GM19023 (cell line): ENCODE data around the gene PLCB1.
"Not testable (repeated sequence)": the region's sequence is repeated elsewhere in the genome, so short reads cannot be mapped to it uniquely, and the experiment has no call there.

Source experiments
- ATAC-seq: cut with Tn5 transposase; IDR thresholded peaks from one replicate; pipeline ENCODE4 v1.9.1; 2021; ENCODE audit warnings: mild to moderate bottlenecking, moderate library complexity; ENCODE audit not compliant: unreplicated experiment

PLCB1 gene

DNA sequence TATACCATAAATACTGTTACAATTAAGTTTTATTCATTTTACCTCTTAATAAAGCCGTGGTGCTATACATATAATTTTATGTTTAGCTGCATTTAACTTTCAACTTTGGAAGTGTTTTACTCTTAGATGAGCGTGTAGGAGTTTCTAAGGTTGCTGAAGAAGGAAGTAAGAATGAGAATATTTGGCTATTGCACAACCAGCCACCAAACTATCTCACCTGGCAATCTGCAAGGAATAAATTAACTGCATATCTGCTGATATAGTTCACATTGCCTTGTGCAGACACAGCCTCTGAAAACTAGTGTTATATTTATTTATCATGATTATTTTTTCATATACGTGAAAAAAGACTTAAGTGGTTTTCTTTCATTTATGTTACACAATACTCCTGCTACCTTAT, 230.4 kb downstream of the PLCB1 start:
- no peak for ATAC-seq

DNA sequence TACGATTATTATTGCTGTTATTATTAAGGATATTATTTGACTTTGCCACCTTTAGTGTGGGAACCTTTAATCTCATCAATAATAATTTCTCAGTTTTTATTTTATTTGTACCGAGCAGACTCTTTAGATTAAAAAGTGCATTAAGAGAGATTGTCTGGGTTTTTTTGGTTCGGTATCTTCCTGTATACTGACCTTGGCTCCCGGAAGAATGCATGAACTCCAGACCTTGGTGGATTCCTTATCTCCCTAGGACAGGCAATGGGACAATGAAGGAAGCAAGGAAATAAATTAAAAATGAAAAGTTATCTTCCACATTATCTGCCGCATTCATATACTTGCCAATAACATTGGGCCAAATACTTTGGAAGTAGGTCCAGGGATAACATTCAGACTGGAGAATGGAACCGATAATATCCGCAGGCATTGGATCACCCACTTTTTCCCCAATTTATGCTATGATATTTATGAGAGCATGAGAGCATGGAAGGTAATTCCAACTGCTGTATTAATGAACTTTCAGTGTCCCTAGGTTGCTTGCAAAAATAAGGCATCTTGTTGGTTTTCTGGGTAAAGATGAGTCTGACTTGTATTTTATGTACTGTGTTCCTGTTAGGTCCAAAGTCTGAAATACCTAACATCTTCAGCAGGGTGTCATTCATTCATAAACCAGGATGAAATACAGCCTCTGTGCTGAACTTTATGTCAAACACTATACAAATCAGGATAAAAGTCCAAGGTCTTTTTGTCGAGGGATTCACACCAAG, 232.1 kb downstream of the PLCB1 start:
- no peak for ATAC-seq

DNA sequence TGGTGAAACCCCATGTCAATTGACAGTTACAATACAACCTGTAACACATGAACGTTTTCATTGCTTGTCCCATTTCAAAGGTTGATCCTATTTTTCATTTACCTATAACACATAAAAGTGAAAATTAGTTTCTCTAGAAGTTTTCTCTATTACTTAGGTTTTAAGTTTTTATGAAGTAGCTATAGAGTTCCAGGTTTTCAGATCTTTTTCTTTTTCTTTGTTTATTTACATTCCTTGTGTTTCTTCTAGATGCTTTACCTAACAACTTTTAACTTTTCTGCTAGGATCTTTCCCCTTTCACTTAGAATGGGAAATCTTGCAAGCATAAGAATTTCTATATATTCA, 232.6 kb downstream of the PLCB1 start:
- ATAC-seq = no peak

DNA sequence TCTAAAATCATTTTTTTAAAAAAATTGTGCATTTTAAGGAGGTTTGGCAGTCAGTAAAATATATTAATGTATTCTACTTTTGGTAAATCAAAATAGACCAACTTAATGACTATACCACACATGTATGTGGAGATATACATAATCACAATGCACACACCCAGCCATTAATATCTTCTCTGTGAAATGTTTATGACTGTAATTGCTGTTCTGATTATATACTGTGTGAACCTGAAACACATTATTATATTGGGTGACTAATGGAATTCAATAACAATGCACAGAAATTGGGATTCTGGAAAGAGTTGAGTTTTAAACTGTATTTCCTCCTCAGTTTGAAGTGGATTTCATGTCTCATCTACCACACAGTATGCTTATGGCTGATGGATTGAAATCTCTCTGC, 233.6 kb downstream of the PLCB1 start:
- ATAC-seq = no peak

DNA sequence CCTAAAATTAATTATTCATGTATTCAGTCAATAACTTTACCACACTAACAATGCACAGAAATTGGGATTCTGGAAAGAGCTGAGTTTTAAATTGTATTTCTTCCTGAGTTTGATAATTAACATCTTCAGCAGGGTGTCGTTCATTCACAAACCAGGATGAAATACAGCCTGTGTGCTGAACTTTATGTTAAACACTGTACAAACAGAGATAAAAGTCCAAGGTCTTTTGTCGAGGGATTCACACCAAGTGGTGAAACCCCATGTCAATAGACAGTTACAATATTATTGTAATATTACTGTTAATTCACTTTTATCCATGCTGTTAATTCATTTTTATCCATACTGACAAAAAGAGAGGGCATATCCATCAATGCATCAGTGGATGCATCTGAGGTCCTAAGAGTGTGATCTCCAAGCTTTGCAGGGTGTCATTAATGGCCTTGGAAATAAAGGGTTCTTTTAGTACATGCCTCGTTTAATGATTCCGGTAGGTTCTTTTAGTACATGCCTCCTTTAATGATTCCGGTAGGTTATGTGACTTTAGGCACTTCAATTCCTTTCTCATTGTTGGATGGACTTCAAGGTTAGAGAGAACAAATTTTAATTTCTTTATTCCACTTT, 234.3 kb downstream of the PLCB1 start:
- ATAC-seq = no peak

DNA sequence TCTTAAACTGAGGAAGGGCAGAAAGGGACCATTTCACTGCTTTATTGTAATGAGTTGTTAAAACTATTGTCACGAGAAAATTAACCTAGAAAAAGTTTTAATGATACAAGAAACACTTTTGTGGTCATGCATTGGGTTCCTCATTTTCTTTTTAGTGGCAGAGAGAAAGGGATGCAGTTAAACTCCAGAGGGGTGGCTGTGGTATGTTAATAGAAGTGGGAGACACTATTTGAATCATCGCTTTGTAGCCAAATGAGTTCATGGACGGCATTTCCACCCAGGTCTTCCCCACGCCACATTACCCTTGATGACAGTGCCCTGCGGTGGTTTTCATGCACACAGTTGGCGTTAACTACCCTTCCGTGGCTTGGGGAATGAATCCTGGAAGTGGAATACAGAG, 235.6 kb downstream of the PLCB1 start:
- no peak for ATAC-seq

DNA sequence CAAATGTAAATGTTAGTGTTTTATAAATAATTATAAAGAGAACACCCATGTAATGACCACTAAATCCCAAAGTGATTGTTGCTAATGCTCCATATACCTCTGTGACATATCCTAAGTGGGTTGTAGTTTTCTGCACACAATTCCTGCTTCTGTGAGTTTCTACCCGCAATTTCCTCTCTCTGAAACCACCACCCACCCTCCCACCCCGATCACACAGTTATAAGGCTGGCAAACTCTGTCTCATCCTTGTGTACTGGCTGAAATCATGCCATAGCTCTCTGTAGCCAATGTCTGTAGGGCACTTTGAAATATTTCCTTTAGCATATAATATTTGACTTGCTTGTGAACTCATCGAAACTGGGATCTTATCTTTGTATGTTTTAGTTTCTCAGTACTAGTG, 236.6 kb downstream of the PLCB1 start:
- ATAC-seq = no peak

DNA sequence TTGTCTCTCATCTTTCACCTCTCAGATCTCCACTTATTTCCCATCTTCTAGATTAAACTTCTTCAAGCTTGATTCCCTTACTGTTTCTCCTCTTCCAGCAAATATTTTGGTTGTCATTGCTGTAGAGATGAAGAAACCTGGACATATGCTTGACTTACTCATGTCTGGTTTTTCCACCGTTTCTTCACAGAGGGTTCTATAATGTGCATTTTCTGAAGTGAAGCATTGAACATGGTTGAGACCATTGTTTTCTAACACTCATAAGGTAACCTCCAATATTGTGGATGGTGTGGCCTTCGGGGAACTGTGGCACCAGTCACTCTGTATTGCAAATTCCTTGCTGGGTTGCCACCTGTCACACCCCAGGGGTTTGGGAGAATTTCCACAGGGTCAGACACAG, 237.2 kb downstream of the PLCB1 start:
- no peak for ATAC-seq

DNA sequence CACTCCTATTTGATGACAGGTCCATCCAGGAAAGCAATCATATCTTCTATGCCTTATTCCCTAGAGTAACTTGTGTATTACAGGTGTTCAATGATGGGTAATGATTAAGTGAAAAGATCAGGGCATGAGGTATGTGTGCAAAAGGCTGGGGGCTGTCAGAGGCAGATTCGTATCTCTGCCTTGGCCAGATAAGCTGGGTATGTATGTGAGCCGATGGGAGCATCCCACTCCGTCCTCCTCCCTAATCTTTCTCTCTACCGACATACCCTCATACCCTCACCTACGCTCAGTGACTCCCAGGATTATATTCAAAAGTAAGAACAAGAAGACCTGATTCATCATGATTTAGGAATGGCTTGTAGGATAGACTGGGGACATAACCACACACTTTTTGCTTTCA, 238.7 kb downstream of the PLCB1 start:
- ATAC-seq = no peak

DNA sequence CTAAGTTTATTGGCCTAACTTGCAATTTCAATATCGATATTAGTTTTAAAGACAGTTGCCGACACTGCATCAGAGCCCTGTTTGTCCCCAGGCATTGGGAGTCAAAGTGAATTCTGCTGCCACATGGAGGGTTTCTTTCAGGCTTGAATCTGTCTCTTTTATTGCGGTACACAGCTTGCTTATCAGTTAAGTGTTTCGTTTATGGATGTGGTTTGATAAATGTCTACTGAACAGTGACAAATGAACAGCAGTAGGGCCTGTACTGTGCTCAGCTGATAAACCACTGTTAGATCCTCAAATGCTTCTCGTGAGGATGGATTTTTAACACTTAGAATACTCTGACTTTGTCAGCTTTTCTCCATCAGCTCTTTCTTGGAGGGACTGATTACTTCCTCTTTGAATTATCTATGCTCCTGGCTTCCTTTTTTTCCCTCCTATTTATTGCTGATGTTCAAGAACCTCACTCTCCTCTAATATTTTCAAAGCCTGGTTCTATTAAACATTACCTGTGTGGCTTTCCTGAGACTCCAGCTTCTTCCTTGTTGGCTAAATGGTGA, 240.8 kb downstream of the PLCB1 start:
- ATAC-seq = no peak

DNA sequence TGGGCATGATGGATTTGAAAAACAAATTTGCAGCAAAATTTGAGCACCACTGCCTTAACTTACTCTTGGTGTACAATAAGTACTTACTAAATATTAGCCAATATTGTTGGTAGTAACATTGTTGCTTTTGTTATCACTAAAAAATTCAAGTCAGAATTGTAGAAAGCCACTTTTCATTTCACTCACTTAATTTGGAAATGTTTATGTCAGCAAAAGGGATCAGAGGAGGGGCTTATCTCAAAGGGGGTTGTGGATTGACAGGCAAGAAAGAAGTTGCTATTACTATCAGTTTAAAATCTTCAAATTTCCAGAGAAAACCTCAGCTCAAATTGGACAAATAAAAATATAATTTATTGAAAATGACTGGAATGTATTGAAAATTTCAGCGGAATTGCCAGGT, 241.5 kb downstream of the PLCB1 start:
- no peak for ATAC-seq

DNA sequence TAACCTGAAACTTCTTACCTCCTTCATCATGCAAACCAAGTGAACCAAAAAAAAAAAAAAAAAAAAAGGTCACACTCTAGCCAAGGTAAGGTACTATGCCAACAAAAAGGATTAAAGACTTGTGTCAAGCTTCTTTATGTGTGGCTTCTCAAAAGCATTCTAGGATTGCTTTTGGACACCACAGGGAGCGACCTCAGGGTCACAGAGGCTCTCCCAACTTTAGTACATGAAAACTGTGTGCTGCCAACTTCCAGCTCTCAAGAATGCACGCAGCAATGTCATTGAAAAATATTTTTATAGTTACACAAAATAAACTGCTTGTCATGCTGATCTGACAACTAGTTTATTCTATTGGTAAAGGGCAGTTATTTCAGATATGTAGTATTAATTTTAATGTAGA, 243.8 kb downstream of the PLCB1 start:
- ATAC-seq = no peak

DNA sequence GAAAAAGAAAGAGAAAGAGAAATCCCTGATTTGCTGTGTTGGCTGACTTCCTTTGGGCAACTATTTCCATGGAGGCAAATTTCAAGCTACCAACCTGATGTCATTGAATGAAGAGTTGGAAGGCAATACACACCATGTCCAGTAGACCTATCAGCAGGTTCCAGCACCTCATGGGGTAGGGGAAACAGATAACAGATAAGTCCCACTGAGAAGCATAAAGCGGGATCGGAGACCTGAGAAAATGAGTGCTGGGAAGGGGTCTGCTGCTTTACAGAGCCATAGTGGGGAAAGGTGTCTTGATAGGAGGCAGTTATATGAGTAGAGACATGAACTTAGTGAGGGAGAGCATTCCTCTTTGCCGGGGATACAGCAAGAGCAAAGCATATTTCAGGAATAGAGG, 244.9 kb downstream of the PLCB1 start:
- no peak for ATAC-seq

DNA sequence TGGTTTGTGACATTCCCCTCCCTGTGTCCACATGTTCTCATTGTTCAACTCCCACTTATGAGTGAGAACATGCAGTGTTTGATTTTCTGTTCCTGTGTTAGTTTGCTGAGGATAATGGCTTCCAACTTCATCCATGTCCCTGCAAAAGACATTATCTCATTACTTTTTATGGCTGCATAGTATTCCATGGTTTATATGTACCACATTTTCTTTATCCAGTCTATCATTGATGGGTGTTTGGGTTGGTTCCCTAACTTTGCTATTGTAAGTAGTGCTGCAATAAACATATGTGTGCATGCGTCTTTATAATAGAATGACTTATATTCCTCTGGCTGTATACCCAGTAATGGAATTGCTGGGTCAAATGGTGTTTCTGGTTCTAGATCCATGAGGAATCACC, 247.1 kb downstream of the PLCB1 start:
- ATAC-seq = not testable (repeated sequence)

DNA sequence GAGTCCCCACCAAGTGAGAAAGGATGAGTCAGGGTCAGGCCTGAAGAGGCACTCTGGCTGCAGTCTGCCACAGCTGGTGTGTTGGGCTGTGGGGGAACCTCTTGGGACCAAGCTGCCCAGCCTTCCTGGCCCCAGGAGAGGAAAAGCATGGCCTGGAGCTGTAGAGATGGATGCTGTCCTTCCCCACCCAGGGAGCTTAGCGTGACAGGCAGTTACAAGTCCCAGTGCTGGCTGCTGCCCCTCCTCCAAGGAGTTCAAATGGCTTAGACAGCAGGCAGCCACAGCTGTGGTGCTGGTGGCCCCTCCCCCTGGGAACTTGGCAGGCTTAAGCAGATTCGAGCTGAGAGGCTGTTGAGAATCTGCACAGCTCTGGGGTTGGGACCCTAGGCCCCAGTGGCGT, 253.2 kb downstream of the PLCB1 start:
- ATAC-seq = no peak

DNA sequence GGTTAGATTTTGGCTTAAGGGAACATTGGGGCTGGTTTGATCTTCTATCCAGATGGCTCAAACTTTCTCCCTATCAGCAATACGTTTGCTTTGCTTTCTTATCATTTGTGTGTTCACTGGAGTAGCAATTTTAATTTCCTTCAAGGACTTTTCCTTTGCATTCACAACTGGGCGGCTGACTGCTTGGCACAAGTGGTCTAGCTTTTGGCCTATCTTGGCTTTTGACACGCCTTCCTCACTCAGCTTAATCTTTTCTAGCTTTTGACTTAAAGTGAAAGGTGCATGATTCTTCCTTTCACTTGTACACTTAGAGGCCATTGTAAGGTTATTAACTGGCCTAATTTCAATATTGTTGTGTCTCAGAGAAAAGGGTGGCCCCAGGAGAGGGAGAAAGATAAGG, 254.9 kb downstream of the PLCB1 start:
- ATAC-seq = no peak

DNA sequence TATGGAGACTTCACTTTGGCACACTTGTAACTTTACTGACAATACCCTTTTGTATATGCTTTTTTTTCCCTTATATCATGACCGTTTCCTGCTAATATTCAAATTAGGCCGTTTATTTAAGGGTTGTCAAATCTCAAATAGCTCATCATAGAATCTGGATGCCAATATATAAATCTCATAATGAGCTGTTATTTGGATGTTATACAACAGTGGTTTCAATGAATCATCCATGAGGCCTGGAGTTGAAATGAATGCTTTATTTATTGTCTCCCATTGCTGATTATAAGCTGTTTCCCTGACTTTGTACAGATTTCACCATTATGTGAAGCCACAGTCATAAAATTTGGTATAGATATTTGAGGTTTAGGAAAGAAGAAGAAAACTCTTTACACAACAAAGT, 256.1 kb downstream of the PLCB1 start:
- no peak for ATAC-seq

DNA sequence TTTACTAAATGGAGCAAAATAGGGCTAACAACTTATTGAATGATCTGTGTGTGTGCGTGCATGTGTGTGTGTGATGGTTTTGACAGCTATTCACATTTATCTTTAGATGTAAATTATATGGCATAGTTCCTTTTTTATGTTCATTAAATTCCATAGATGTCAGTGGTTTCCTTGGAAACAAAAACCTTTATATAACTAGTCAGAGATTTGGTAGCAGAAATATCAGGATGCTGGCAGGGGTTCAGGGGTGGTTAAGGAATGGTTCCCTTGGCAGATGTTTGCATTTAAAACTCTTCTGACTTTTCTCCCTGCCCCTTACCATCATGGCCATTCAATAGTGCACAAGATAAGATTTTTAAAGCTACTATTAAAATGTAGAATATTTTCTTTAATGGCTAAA, 256.6 kb downstream of the PLCB1 start:
- no peak for ATAC-seq

DNA sequence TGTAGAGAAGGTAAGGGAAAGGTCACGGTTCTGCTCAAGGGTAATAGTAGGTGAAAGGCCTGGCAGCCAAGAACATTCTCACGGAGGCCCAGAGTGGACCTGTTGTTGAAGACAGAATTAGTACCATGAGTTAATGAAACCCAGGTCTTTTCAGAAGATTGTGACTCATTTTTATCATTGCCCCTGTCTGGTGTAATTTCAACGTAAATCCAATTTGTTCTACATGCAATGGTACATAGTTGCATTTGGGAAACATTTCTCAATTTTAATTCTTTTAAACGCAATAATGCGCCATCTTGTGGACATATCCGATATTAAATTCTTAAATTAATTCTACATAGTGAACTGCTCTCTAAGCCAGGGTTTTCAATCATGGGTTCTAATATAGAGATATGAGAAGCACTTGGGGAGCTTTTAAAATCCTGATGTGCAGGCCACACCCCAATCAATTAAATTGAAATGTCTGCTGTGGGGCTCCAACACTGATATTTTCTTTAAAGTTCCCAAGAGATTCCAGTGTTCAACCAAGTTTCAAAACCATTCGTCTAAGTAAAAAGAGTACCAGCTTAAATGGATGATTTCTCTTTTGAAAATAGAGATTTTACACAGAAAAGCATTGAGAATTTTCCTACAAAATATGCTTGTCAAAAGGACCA, 257.4 kb downstream of the PLCB1 start:
- ATAC-seq = no peak

DNA sequence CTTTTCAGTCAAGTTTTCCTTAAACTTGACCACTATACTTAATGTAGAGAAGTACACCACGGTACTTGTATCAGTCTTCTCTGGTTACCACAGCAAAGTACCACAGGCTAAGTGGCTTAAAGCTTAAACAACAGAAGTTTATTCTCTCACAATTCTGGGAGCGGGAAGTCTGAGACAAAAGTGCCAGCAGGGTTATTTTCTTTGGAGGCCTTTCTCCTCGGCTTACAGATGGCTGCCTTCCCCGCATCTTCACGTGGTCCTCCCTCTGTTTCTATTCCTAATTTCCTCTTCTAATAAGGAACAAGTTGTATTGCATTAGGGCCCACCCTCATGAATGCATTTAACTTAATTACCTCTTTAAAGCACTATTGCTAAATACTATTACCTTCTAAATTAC, 258.0 kb downstream of the PLCB1 start:
- ATAC-seq = no peak

DNA sequence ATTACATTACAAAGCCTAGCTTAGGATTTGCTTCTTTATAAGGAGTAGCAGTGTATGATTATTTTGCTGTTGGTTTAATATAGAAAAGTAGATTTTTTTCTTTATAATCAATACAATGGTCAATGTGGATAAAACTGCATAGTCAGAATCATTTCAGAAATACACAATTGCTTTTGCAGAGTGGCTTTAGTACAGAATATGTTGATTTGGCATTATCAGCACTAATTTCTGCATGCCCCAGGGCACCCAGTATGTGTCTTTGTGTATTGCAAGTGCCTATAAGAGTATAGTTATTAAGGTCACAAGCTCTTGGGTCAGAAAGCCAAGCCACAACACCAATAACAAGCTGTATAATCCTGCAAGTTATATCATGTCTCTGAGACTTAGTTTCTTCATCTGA, 258.4 kb downstream of the PLCB1 start:
- no peak for ATAC-seq

DNA sequence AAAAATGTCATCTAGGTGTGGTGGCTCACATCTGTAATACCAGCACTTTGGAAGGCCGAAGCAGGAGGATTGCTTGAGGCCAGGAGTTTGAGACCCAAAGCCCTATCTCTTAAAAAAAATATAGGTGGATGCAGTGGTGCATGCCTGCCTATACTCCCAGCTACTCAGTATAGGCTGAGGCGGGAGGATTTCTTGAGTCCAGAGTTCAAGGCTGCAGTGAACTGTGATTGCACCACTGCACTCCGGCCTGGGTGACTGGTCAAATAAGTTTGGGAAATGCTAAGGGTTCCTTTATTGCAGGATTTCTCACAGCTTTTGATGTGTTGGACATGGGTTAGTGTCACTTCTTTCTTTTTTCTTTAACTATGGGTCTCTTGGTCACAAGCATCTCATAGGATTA, 261.3 kb downstream of the PLCB1 start:
- no peak for ATAC-seq
